Measurements from ENCODE around the gene UBC. TPM values are rescaled to one million over a fixed set of nuclear protein-coding genes. Genes with fewer than 3 reads are reported as not detected.

The UBC gene
- total RNA-seq, 1 experiment from 2014 or later = 1,259 TPM

GRCh38 chr12:124875803-124876132, 38.7 kb downstream of the UBC start:
- Histone ChIP-seq H3K4me1 (ENCODE audit: control insufficient read depth in 1 of 2, insufficient read depth in 2 of 2, low read length in 2 of 2) (peaks cover 7 to 11% of the 10 kb centered on the region in 2 experiments; a peak in 3 of 4 replicates), H3K4me2 (ENCODE audit: low read length) (no peak overlapping the region), H4K20me1 (ENCODE audit: insufficient read depth) (no peaks in the 10 kb centered on the region), H3K9me2 (ENCODE audit: insufficient read depth) (no peaks in the 10 kb centered on the region), H3K36me3 (ENCODE audit: control insufficient read depth in 1 of 2, insufficient read depth in 2 of 2, low read length in 2 of 2) (no peaks in the 10 kb centered on the region), H3K79me2 (ENCODE audit: insufficient read depth, low read length) (no peaks in the 10 kb centered on the region), H2AFZ (ENCODE audit: low read depth, low read length, poor library complexity, severe bottlenecking) (no peak overlapping the region), H3K9ac (ENCODE audit: low read length) (no peak overlapping the region), H3K4me3 (replicated peaks in 1 of 2; ENCODE audit: low read depth in 1 of 2, low read length in 2 of 2) (no peak overlapping the region), H3K9me3 (ENCODE audit: control insufficient read depth in 1 of 2, insufficient read depth in 1 of 2, low read depth in 1 of 2, low read length in 2 of 2) (no peaks in the 10 kb centered on the region), H3K27ac (ENCODE audit: low read depth, low read length) (no peak overlapping the region), H3K27me3 (ENCODE audit: insufficient read depth, low read length) (no peaks in the 10 kb centered on the region)
- TF ChIP-seq CEBPB (IDR thresholded peaks at IDR 0.05; ENCODE audit: low read depth) (no peak), ATF3 (IDR thresholded peaks at IDR 0.05) (no peak)
- DNase-seq (ENCODE audit: low read depth, low spot score) (no peak), ATAC-seq (no peak)
- BruUV-seq (replicated peaks) = no TSS peak
- POLR2A ChIA-PET = no interaction called here
- intact Hi-C loops (cut with micrococcal nuclease) = no loop called here
- RAD21 ChIA-PET (ENCODE audit: low non-redundant PET in 1 of 2, low total read pairs in 2 of 2, uncharacterized antibody in 2 of 2, unreplicated experiment in 2 of 2) = no interaction called here
- CTCF ChIA-PET = no interaction called here

- Histone ChIP-seq H3K27ac (ENCODE audit: low read depth, low read length) (no peak overlapping the region), H3K27me3 (ENCODE audit: insufficient read depth, low read length) (no peaks in the 10 kb centered on the region), H3K9ac (ENCODE audit: low read length) (no peak overlapping the region), H3K4me3 (replicated peaks in 1 of 2; ENCODE audit: low read depth in 1 of 2, low read length in 2 of 2) (no peak overlapping the region), H3K36me3 (ENCODE audit: control insufficient read depth in 1 of 2, insufficient read depth in 2 of 2, low read length in 2 of 2) (no peaks in the 10 kb centered on the region), H2AFZ (ENCODE audit: low read depth, low read length, poor library complexity, severe bottlenecking) (no peak overlapping the region), H3K79me2 (ENCODE audit: insufficient read depth, low read length) (no peaks in the 10 kb centered on the region), H4K20me1 (ENCODE audit: insufficient read depth) (no peaks in the 10 kb centered on the region), H3K9me3 (ENCODE audit: control insufficient read depth in 1 of 2, insufficient read depth in 1 of 2, low read depth in 1 of 2, low read length in 2 of 2) (no peaks in the 10 kb centered on the region), H3K4me2 (ENCODE audit: low read length) (no peak overlapping the region), H3K9me2 (ENCODE audit: insufficient read depth) (no peaks in the 10 kb centered on the region), H3K4me1 (ENCODE audit: control insufficient read depth in 1 of 2, insufficient read depth in 2 of 2, low read length in 2 of 2) (peaks cover 1 to 5% of the 10 kb centered on the region in 2 experiments; a peak in 3 of 4 replicates)
- CTCF ChIA-PET = no interaction called here
- POLR2A ChIA-PET = no interaction called here
- DNase-seq (ENCODE audit: low read depth, low spot score) (no peak), ATAC-seq (no peak)
- no peak for TF ChIP-seq SRF (IDR thresholded peaks at IDR 0.05; ENCODE audit: low read depth)
- no peak for TF ChIP-seq ZFX (IDR thresholded peaks at IDR 0.05)
- no peak for TF ChIP-seq CBX3 (IDR thresholded peaks at IDR 0.05; ENCODE audit: low read depth)
- TF ChIP-seq JUND (IDR thresholded peaks at IDR 0.05) = no peak
- no peak for TF ChIP-seq RAD21 (IDR thresholded peaks at IDR 0.05; ENCODE audit: low read depth)
- no peak for TF ChIP-seq SP1 (IDR thresholded peaks at IDR 0.05; ENCODE audit: low read depth)
- no peak for TF ChIP-seq EZH2 (IDR thresholded peaks at IDR 0.05)
- TF ChIP-seq CTCF (IDR thresholded peaks at IDR 0.05 in 2 of 3, conservative IDR thresholded peaks at IDR 0.05 in 1 of 3; ENCODE audit: borderline replicate concordance in 1 of 3, insufficient read depth in 1 of 3, low read depth in 2 of 3, low read length in 2 of 3) = no peak
- TF ChIP-seq TCF7L2 (IDR thresholded peaks at IDR 0.05; ENCODE audit: borderline replicate concordance, extremely low read depth, insufficient read depth, insufficient read length) = no peak
- no TSS peak for BruUV-seq (replicated peaks)
- RAD21 ChIA-PET (ENCODE audit: low non-redundant PET in 1 of 2, low total read pairs in 2 of 2, uncharacterized antibody in 2 of 2, unreplicated experiment in 2 of 2) = no interaction called here
- intact Hi-C loops (cut with micrococcal nuclease) = no loop called here
These were observed 39.3 kb downstream of the UBC start for GRCh38 chr12:124874988-124875802.
